Left ventricle myocardium inferior (tissue), 1 donor: ENCODE measurements around the gene RAB6B. TPM values are rescaled to one million over a fixed set of nuclear protein-coding genes. Genes with fewer than 3 reads are reported as not detected.

Experiments
- DNase-seq: peaks from one replicate; pipeline ENCODE4 v3.0.0-alpha.2; 2020
- H3K27ac ChIP-seq: fragments of 200-600 bp; replicated peaks from 2 replicates; pipeline ENCODE4 v1.8.0; 2021
- H3K27me3 ChIP-seq: fragments of 200-600 bp; 2 replicates; pipeline ENCODE4 v1.8.0; 2021; ENCODE audit warnings: low read depth
- H3K36me3 ChIP-seq: fragments of 200-600 bp; 2 replicates; pipeline ENCODE4 v1.8.0; 2021
- H3K4me1 ChIP-seq: fragments of 200-600 bp; 2 replicates; pipeline ENCODE4 v1.8.0; 2021
- H3K4me3 ChIP-seq: fragments of 200-600 bp; 2 replicates; pipeline ENCODE4 v1.8.0; 2021; ENCODE audit warnings: mild to moderate bottlenecking, moderate library complexity
- H3K9me3 ChIP-seq: fragments of 200-600 bp; replicated peaks from 2 replicates; pipeline ENCODE4 v1.8.0; 2021
- intact Hi-C: fragments of 100-400 bp; cut with micrococcal nuclease; formaldehyde crosslinking; loops from one replicate; pipeline ENCODE4 v1.11.0; 2022
- total RNA-seq: library from RNA; stranded (reverse); fragmentation: NEBNext Ultra II Directional; extraction: Animal tissue kit (Norgen Biotek cat#: 25700); gene quantifications from one replicate; pipeline ENCODE4 v1.2.1, GENCODE V29; 2021
- TF ChIP-seq, protein P1 (sequence below): fragments of 200-600 bp; IDR thresholded peaks from 2 replicates; pipeline ENCODE4 v1.8.0; 2021; ENCODE audit warnings: antibody characterized with exemption, mild to moderate bottlenecking, borderline replicate concordance
- donor health status: DM: no; HTN: yes; CAD: no; lungs with severe emphysema.

The RAB6B gene
- total RNA-seq, 1 donor from 2014 or later, result 59.1 TPM

- Histone ChIP-seq H3K27ac (no peak overlapping the region), H3K9me3 (no peaks in the 10 kb centered on the region), H3K4me1 (peaks cover 34% of the 10 kb centered on the region), H3K4me3 (no peak overlapping the region), H3K27me3 (no peaks in the 10 kb centered on the region), H3K36me3 (peaks cover 28% of the 10 kb centered on the region)
- intact Hi-C loops, result no loop called here
- TF ChIP-seq, protein P1, sequence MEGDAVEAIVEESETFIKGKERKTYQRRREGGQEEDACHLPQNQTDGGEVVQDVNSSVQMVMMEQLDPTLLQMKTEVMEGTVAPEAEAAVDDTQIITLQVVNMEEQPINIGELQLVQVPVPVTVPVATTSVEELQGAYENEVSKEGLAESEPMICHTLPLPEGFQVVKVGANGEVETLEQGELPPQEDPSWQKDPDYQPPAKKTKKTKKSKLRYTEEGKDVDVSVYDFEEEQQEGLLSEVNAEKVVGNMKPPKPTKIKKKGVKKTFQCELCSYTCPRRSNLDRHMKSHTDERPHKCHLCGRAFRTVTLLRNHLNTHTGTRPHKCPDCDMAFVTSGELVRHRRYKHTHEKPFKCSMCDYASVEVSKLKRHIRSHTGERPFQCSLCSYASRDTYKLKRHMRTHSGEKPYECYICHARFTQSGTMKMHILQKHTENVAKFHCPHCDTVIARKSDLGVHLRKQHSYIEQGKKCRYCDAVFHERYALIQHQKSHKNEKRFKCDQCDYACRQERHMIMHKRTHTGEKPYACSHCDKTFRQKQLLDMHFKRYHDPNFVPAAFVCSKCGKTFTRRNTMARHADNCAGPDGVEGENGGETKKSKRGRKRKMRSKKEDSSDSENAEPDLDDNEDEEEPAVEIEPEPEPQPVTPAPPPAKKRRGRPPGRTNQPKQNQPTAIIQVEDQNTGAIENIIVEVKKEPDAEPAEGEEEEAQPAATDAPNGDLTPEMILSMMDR, result no peak
- DNase-seq, result no peak
Measured at GRCh38 chr3:133824961-133825485, 70.7 kb downstream of the RAB6B start.

DNA sequence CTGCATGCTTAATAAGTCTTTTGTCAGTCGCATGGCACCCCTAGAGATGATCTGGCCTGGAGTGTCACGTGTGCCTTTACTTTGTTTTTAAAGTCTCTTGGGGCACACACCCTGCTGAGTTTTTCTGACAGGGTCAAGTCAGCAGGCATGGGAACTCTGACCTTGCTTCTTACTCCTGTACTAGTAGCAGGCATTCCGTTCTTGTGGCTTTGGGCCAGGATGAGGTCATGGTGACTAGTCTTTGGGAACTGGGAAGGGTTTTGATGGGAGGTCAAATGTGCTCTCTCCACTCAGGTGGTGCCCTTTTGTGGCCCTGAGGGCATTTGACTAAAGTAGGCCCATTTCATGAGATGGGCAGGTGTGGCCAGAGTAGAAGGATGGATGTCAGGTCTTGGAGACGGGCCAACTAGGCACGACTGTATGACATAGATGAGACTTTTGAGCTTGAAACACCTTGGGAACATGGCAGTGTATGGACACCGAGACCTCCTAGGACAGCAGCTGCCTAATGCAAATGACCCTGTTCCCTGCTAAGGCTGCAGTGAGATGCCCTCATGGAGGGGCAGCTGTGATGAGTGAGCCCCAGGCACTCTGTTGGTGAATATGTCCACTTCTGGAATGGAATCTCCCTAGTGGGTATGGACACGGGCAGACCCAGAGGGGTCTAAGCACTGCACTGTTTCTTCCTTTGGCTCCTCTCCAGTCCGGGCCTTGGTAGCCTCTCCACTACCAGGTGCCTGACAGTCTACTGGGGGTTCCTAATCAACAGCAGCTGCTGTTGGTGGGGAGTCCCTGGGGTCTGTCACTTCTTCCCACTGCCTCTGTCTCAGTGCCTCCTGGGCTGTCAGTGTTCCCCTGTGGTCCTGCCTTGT lies 73.7 kb downstream of the RAB6B start:
- peak; percentile 78 for DNase-seq
- Histone ChIP-seq H3K9me3 (no peaks in the 10 kb centered on the region), H3K4me1 (peaks cover 25% of the 10 kb centered on the region), H3K4me3 (no peak overlapping the region), H3K27ac (peak overlapping the region; percentile 50), H3K27me3 (no peaks in the 10 kb centered on the region), H3K36me3 (peaks cover 49% of the 10 kb centered on the region)
- TF ChIP-seq, protein P1, result peak; percentile 55
- intact Hi-C loops, result no loop called here

- no peak for DNase-seq
- TF ChIP-seq, protein P1, result no peak
- Histone ChIP-seq H3K36me3 (peaks cover 58% of the 10 kb centered on the region), H3K4me3 (no peak overlapping the region), H3K4me1 (peaks cover 25% of the 10 kb centered on the region), H3K27me3 (no peaks in the 10 kb centered on the region), H3K27ac (peak overlapping the region; percentile 50), H3K9me3 (no peaks in the 10 kb centered on the region)
- intact Hi-C loops, result no loop called here
Measured at GRCh38 chr3:133820889-133821675, 74.6 kb downstream of the RAB6B start.

- Histone ChIP-seq H3K9me3 (no peaks in the 10 kb centered on the region), H3K36me3 (peaks cover 66% of the 10 kb centered on the region), H3K27me3 (no peaks in the 10 kb centered on the region), H3K27ac (no peak overlapping the region), H3K4me1 (peaks cover 25% of the 10 kb centered on the region), H3K4me3 (no peak overlapping the region)
- intact Hi-C loops, result no loop called here
- TF ChIP-seq, protein P1, result no peak
- no peak for DNase-seq
Measured at GRCh38 chr3:133820129-133820528, 75.6 kb downstream of the RAB6B start.

GRCh38 chr3:133815386-133815785 lies 80.3 kb downstream of the RAB6B start:
- H3K4me1 ChIP-seq, result peaks cover 12% of the 10 kb centered on the region
- intact Hi-C loops, result loop anchor here (5.0 kb wide), 1 partner anchor 112 kb away; no protein-coding TSS in a partner anchor
- no peak overlapping the region for H3K27ac ChIP-seq
- DNase-seq, result no peak
- H3K9me3 ChIP-seq, result no peaks in the 10 kb centered on the region
- peaks cover 88% of the 10 kb centered on the region for H3K36me3 ChIP-seq
- TF ChIP-seq, protein P1, result no peak
- H3K27me3 ChIP-seq, result no peaks in the 10 kb centered on the region
- H3K4me3 ChIP-seq, result no peak overlapping the region
